GM21526 (cell line): ENCODE data around the gene ZNF440.
"Not testable (repeated sequence)": the region's sequence is repeated elsewhere in the genome, so short reads cannot be mapped to it uniquely, and the experiment has no call there.

ENCODE experiments used
- ATAC-seq: cut with Tn5 transposase; IDR thresholded peaks from one replicate; pipeline ENCODE4 v1.9.1; 2021; ENCODE audit warnings: moderate library complexity; ENCODE audit not compliant: unreplicated experiment, low FRiP score

ZNF440 gene

DNA sequence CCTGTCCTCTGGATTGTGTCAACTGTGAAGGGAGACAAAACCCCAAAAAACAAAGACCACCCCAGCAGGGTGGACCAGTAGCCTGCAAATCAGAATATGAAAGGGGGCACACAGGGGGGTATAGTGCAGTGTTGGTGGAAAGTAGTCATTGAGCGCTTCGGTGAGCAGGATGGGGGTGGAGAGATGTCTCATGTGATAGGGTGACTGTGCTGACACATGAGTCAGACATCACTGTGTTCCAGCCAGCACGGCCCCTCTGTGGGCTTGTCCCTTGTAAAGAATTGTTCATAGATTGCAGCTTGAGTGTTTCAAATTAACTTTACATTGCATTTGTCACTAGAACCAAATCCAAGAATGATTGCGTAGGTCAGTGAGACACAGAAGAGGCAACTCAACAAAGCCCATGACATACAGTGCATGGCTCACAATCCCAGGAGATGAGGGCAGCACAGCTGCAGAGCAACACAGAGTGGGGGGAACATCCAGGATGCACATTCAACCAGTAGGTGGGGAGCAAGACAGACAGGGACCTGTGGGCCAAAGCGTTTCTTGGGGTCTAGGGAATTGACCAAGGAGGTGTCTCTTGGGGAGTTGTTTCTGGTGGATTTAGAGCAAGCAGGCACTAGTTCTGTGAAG lies 7.5 kb downstream of the ZNF440 start:
- ATAC-seq: no peak

- ATAC-seq: not testable (repeated sequence)
These were observed 15.1 kb downstream of the ZNF440 start for GRCh38 chr19:11828957-11829876.

- ATAC-seq: no peak
These were observed 18.3 kb downstream of the ZNF440 start for GRCh38 chr19:11832253-11832912.

GRCh38 chr19:11833541-11833940 lies 19.5 kb downstream of the ZNF440 start:
- no peak for ATAC-seq

GRCh38 chr19:11835626-11836066 lies 21.6 kb downstream of the ZNF440 start:
- ATAC-seq: not testable (repeated sequence)

- no peak for ATAC-seq
These were observed 29.6 kb downstream of the ZNF440 start for GRCh38 chr19:11843722-11844121.

DNA sequence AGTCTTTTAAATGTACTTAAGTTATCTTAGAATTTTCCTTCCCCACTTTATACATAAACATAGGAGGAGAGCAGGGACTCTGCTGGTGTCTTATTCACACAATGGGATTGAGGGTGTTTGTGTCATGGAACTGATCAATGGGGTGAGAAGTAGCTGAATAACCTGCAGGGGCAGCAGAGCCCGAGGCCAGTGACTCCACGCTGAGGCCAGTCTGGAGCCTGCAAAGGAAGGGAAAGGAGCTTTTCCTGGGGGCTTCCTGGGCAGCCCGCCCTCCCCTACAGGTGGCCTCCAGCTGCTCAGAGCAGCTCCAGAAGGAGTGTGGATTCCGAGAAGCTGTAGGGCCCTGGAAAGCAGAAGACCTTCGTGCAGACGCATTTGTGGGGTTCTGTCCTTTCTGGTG lies 33.5 kb downstream of the ZNF440 start:
- ATAC-seq: not testable (repeated sequence)

DNA sequence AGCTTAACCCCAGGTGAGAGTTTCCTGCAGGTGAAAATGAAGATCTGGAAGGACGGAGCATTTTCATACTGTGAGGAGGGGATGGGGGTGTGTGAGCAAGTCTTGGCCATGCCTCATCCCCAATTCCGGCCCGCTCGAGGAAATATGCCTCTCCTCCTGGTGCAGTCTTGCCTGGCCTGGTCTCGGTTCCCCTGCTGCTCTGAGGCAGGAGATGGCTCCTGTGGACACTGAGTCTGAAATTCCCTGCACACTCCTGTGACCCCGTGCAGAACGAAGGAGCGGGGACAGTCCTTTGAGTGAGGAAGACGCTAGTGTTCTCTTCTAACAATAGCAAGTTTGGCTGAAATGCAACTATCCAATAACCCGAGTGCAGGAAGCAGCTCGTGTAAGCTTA lies 34.1 kb downstream of the ZNF440 start:
- ATAC-seq: no peak

DNA sequence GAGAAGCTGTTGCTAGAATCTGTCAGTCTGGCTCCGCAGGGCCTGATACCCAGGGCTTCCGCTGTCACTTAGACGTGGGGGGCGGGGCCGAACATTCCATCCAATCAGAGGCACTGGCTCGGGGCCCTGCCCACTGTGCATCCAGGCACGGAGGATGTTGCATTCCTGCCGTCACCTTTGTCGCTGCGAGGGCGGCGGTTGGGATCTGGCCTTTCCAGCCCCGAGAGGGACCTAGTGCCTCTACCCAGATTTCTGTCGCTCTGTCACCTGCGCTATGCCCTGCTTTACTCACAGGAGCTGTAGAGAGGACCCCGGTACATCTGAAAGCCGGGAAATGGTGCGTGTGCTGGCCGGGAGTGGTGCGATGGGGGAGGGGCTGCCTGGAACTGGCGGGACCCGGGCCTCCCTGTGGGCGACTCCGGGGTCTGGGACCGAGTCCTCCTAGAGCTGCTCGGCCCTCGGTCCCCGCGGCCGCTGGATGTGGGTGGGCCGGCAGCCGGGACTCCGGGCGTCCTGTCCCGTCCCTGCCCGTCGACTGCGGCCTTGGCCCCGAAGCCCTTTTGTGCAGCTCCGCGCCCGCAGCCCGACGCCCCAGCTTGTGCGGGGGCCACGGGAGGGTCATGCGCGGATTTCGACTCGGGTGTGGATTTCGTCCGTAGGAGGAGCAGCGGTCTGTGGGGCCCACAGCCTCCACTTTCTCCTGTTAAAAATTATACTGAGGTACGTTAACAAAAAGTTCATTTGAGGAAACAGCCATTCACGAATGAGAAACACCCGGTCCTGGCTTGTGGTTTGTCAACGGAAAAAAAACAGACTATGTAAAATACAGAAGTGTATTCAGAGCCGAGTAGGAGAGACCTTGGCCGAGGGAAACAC lies 34.8 kb downstream of the ZNF440 start, which contains the start of gene ZNF439:
ZNF439 (plus strand) TSS at position 133 of the 876 bp plus-strand sequence; CDS start at position 275, 142 bp downstream.
- ATAC-seq: no peak

GRCh38 chr19:11850289-11850688 lies 36.2 kb downstream of the ZNF440 start:
- not testable (repeated sequence) for ATAC-seq

DNA sequence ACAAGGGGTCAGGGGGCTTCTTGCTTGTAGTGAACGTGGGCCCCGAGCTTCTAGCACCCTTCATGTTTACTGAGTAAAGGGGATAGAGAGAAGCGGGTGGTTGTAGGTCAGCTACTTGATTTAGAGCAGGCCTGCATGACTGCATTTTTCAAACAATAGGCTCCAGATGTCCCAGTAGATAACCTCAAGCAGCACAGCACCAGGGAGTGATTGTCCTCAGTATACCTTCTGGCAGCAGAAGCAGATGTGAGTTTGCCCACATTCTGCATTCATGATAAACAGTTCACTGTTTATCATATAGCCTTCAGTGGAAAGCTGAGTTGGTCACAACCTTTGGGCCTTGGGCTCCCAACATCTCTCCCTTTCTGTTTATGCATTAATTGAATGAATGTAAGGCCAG lies 39.3 kb downstream of the ZNF440 start:
- no peak for ATAC-seq

DNA sequence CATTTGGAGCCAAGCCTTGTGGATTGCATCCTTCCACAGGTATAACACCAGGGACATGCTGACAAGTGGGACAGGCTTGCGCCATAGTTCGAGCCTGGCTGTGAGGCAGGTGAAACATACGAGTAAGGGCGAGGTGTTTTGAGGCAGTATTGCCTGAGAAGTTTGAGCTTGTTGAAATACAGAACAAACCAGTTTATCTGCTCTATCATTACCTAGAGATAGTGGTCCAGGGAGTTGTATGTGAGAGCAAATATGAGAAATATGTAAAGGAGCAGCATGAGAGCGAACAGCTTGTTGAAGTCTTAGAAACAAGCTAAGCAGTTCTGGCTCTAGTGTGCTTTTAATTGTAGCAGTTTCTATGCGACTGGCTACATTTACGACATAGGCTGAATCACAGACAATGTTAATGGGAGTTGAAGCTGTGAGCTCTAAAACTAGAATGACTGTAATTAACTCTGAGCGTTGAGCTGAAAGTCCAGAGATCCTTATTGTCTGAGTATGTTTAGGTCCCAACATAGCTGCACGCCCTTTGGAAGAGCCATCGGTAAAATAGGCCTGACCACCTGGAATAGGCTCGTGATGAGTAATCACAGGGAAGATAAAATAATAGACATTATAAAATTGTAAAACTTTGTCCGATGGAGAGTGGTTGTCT lies 42.6 kb downstream of the ZNF440 start:
- ATAC-seq: no peak

- ATAC-seq: no peak
These were observed 46.6 kb downstream of the ZNF440 start for GRCh38 chr19:11860721-11861120.

GRCh38 chr19:11861301-11861700 lies 47.2 kb downstream of the ZNF440 start:
- no peak for ATAC-seq

- not testable (repeated sequence) for ATAC-seq
These were observed 53.7 kb downstream of the ZNF440 start for GRCh38 chr19:11867766-11868165.

DNA sequence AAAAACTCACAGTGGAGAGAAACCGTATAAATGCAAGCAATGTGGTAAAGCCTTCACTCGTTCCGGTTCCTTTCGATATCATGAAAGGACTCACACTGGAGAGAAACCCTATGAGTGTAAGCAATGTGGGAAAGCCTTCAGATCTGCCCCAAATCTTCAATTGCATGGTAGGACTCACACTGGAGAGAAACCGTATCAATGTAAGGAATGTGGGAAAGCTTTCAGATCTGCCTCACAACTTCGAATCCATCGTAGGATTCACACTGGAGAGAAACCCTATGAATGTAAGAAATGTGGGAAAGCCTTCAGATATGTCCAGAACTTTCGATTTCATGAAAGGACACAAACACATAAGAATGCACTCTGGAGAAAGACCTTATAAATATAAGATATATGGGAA lies 54.1 kb downstream of the ZNF440 start:
- no peak for ATAC-seq

DNA sequence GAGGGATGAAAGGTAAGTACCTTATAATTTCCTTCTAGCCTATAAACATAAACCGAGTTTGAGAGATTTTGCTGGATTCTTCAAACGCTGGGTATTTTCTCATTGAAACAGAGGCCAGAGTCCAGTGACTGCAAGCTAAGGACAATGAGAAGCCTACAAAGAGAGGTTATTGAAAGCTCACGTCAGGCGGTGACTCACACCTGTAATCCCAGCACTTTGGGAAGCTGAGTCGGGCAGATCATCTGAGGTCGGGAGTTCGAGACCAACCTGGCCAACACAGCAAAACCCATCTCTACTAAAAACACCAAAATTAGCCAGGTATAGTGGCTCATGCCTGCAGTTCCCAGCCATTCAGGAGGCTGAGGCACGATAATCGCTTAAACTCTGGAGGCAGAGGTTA lies 58.6 kb downstream of the ZNF440 start:
- ATAC-seq: no peak

DNA sequence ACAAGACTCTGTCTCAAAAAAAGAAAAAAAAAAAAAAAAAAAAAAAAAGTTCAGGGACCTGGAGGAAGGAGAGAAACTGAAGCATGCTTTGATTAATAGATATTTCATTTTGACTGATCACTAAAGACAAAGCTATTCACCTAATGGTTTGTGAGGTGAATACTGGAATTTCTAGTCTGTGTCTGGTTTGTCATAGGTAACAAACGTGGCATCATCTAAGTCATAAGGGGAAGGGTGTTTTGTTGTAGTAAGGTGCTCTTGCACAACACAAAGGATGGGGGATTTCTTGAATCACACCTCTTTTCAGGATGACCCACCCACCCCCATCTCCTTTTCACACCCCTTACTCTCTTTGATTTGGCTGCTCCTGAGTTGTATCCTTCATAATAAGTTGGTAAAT lies 59.7 kb downstream of the ZNF440 start:
- no peak for ATAC-seq

DNA sequence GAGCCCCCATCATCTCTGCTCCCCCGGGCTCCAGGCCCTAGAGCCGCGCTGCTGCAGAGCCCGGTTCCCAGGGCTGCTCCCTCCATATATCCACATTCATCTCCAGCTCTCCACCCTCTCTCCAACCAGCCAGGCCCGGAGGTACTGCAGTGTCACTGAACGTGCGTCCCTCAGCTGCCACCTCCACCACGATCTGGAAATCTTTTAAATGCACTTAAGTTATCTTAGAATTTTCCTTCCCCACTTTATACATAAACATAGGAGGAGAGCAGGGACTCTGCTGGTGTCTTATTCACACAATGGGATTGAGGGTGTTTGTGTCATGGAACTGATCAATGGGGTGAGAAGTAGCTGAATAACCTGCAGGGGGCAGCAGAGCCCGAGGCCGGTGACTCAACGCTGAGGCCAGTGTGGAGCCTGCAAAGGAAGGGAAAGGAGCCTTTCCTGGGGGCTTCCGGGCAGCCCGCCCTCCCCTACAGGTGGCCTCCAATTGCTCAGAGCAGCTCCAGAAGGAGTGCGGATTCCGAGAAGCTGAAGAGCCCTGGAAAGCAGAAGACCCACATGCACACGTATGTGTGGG lies 65.7 kb downstream of the ZNF440 start:
- not testable (repeated sequence) for ATAC-seq
